Measurements from ENCODE around the gene PACRG.

PACRG gene

DNA sequence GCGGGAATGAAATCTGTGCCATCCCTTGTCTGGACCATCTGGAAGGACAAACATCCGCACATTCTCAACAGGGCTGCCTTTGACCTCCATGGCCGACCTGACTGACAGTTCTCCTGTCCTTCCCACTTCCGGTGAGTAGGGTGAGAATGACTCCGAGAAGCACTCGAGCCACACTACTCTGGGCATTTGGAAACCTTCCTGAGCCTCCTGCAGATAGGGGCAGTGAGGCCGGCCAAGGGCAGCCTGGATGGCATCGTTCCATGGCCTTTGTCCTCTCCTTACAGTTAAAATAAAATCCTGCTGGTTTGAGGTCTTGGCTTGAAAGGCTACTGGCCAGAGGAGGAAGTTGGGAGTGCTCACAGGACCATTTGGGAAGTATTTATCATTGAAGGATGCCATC, 615.8 kb downstream of the PACRG start:
- DNase-seq (ENCODE audit: low read depth in 2 of 3, low spot score in 1 of 3): no peak

DNA sequence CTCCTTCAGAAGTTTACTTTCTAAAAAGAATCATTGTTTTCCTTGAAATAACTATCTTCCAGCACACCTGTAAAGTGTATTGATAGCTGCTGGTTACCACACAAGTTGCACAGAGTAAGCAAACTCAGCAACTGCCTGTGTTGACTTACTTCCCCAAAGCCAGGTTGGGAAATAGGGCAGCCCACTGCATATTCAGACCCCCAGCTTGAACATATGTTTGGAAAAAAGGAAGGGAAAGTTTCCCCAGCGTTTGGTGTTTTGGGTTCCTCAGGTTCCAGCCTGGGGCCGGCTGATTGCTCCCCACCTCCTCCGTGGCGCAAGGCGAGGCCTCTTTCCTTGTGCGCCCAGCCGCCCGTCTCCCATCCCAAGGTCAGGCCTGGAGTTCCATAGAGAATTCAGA, 616.6 kb downstream of the PACRG start:
- DNase-seq (ENCODE audit: low read depth in 2 of 3, low spot score in 1 of 3): no peak

- DNase-seq (ENCODE audit: low read depth in 2 of 3, low spot score in 1 of 3): no peak
These were observed 618.2 kb downstream of the PACRG start for GRCh38 chr6:163345931-163346330.

- DNase-seq (ENCODE audit: low read depth in 2 of 3, low spot score in 1 of 3): no peak
These were observed 618.8 kb downstream of the PACRG start for GRCh38 chr6:163346497-163346961.

DNA sequence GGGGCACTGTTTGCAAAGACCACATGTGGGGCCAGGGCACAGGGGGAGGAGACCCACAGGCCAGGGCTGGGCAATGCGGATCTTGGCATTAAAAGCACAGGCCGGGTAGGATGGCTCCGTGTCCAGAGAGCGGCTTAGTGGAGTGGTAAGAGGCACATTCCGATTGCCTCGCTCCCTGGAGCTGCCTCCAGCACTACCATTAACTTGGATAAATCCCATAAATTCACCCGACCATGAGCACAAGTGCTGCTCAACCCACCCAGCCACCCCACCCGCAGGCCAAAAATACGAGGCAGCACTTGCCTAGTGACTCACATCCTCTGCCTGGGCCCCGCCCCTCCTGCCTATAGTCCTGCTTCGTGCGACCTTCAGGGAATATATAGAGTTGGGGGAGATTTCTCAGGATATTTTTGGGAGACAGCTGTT, 619.3 kb downstream of the PACRG start:
- no peak for DNase-seq (ENCODE audit: low read depth in 2 of 3, low spot score in 1 of 3)

DNA sequence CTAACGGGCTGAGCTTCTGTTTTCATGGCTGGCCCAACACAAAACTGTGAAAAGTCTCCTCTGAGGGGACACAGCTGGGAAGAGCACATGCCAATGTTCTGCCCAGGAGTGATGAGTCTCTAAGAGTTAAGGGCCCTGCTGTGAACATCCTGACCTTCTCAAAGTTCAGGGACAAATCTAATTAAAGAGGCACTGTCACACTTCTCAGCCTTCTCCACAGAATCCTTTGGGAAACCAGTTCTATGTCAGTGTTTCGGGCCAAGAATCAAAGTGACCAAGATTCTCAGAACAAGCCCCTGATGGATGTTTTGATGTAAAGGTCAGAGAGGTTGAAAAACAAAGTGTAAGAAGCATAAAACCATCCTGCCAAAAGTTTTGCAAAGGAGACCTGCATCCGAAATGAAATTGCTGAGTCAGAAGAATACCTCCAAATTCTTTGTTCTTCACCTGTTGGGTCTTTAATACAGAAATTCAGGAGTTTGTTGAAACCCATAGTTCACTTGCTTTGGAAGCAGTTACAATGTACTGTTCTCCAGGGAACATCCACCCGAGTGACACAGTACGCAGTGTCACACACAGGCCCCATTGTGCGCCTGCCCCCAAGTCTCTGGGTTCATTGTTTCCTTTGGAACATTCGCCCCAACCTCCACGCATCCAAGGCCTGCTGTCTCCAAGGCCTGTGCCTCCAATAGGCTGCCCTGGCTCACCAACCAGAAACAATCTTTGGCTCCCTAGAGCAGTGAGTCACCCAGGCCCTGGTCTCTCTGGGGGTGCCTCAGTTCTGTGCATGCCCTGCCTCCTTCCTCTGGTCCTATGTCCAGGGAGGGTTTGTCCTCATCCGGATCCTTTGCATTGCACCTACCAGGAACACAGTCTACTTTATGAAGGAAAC, 621.3 kb downstream of the PACRG start:
- DNase-seq (ENCODE audit: low read depth in 2 of 3, low spot score in 1 of 3): no peak

DNA sequence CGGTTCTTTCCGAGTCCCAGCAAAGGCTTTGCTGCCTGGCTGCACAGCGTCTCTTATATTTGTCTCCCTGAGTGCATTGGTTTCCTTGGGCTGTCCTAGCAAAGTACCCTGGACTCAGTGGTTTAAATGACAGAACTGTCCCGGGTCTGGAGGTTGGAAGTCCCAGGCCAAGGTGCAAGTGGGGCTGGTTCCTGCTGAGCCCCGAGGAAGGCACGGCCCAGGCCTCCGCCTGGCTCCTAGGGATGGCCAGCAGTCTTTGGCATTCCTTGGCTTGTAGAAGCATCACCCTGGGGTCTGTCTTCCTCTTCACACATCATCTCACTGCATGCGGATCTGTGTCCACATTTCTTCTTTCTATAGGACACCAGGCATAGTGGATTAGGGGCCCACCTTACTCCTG, 621.9 kb downstream of the PACRG start:
- DNase-seq (ENCODE audit: low read depth in 2 of 3, low spot score in 1 of 3): no peak

GRCh38 chr6:163351013-163351412, 623.2 kb downstream of the PACRG start:
- no peak for DNase-seq (ENCODE audit: low read depth in 2 of 3, low spot score in 1 of 3)

- no peak for DNase-seq (ENCODE audit: low read depth in 2 of 3, low spot score in 1 of 3)
These were observed 624.4 kb downstream of the PACRG start for GRCh38 chr6:163352011-163352685.

GRCh38 chr6:163352966-163353365, 625.2 kb downstream of the PACRG start:
- DNase-seq (ENCODE audit: low read depth in 2 of 3, low spot score in 1 of 3): no peak

- no peak for DNase-seq (ENCODE audit: low read depth in 2 of 3, low spot score in 1 of 3)
These were observed 626.3 kb downstream of the PACRG start for GRCh38 chr6:163354085-163354484.

DNA sequence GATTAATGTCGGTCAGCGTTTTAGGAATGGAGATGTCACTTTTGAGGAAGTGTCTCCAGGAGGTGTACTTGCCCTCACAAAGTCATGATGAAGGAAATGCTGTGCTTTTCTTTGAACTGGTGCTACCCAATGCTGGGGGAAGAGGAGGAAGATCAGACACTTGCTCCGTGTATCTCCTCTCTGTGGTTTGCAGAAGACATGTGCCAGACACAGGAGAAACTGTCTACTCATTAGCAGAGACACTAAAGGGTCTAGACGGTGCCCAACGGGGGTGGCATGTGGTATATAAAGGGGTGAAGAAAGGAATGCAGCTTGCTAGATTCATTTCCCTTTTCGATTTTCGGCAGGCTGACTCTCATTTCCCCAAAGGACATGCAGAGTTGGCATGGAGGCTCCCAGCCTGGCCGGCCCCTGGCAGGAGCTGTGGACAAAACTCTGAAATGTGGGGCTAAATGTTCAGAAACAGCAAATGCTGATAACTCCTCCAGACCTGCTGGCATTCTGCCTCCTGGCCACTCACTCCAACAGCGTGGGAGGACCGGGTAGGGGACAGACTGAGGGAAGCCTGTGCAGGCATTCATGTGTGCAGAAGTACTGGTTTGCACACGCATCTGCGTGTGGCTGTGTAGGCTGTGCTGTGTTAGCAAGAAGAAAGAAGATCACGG, 627.1 kb downstream of the PACRG start:
- DNase-seq (ENCODE audit: low read depth in 2 of 3, low spot score in 1 of 3): no peak

- DNase-seq (ENCODE audit: low read depth in 2 of 3, low spot score in 1 of 3): no peak
These were observed 627.7 kb downstream of the PACRG start for GRCh38 chr6:163355426-163355991.

GRCh38 chr6:163356324-163356723, 628.5 kb downstream of the PACRG start:
- no peak for DNase-seq (ENCODE audit: low read depth in 2 of 3, low spot score in 1 of 3)

GRCh38 chr6:163356743-163357142, 629.0 kb downstream of the PACRG start:
- no peak for DNase-seq (ENCODE audit: low read depth in 2 of 3, low spot score in 1 of 3)

- no peak for DNase-seq (ENCODE audit: low read depth in 2 of 3, low spot score in 1 of 3)
These were observed 636.9 kb downstream of the PACRG start for GRCh38 chr6:163364641-163365040.
